HG03095 (cell line): ENCODE results near the gene SEZ6.

Experiments
- ATAC-seq: cut with Tn5 transposase; IDR thresholded peaks from one replicate; pipeline ENCODE4 v1.9.1; 2021; ENCODE audit warnings: moderate library complexity; ENCODE audit not compliant: unreplicated experiment

The SEZ6 gene

DNA sequence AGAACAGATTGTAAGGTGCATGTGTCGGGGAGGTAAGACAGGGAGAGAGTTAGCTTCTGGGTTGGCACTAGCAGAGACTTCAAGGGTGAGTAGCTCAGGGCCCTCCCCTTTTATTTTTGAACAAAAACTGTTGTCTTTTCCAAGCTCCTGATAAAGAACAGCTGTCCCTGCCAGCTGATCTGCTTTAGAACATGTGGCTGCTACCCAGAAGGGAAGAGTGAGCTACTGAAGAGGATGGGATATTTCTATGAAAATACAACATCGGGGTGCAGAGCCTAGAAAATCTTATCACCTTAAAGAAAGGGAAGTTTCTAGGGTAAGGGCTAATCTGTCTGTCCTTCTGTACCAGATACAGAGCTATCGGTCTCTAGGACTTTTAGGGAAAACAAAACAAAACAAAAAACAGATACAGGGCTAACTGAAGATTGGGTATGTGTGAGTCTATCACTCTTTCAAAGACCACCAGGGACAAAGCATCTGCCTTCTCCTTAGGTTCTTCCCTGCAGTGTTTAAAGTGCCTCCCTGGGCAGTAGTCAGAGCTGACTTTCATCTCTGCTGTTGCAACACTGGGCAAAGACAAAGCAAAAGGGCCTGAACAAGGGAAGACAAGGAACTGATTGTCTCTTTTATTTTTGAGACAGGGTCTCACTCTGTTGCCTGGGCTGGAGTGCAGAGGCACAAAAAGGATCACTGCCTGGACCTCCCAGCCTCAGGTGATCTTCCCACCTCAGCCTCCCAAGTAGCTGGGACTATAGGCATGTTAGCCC is 97.9 kb downstream of the SEZ6 start:
- no peak for ATAC-seq

DNA sequence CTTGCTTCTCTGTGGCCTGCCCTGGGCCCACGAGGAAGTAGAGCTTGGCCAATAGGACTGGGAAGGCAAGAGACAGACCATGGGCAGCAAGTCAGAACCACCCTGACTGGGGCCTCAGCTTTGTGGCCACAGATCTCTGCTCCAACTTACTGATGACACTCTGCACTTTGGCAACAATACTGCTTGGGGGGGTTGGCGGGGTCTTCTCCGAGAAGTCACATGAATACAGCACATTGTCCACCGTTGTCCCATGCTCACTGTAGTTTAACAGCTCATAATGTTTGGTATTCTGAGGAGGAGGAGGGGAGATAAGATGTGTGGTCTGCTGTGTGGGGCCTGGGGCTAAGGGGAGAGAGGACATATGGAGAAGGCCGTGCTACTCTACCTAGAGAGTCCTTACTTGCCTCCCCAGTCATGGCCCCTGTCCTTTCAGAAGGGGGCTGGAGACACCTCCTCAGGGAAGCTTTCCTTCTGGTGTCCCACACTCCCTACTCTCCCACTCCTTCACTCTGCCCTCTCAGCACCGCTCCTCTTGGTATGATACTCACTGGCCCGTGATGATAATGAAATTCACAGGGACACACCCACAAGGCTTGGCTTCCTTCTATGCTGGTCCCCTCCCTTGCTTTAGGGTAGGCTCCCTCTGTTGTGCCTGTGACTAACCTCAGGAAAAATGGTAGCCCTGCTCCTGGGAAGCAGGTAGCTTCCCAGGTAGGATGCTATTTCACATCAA is 99.0 kb downstream of the SEZ6 start:
- no peak for ATAC-seq

- ATAC-seq: no peak
Measured at GRCh38 chr17:28906276-28906675, 99.6 kb downstream of the SEZ6 start.
